ENCODE results near the gene RANBP3L.
"Not testable (repeated sequence)": the region's sequence is repeated elsewhere in the genome, so short reads cannot be mapped to it uniquely, and the experiment has no call there.

Gene RANBP3L

DNA sequence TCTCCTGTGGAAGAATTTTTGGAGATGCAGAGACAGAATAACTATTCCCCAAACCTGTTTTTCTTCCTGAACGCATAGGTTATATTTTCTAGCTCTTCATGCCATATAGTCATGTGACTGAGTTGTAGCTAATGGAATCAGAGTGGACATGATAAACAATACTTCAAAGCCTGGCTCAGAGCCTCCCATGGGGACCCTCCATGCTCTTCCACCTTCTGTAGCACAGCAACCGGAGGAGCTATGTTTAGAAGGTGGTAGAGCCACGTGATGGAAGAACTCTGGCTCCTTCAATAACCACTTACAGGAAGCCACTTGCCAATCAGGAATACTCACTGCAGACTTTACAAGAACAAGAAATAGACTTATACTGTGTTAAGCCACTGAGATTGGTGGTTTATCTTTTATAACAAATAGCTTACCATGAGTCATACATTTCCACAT is 99.2 kb downstream of the RANBP3L start:
- DNase-seq (ENCODE audit: low spot score): no peak
- TF ChIP-seq, protein P1, sequence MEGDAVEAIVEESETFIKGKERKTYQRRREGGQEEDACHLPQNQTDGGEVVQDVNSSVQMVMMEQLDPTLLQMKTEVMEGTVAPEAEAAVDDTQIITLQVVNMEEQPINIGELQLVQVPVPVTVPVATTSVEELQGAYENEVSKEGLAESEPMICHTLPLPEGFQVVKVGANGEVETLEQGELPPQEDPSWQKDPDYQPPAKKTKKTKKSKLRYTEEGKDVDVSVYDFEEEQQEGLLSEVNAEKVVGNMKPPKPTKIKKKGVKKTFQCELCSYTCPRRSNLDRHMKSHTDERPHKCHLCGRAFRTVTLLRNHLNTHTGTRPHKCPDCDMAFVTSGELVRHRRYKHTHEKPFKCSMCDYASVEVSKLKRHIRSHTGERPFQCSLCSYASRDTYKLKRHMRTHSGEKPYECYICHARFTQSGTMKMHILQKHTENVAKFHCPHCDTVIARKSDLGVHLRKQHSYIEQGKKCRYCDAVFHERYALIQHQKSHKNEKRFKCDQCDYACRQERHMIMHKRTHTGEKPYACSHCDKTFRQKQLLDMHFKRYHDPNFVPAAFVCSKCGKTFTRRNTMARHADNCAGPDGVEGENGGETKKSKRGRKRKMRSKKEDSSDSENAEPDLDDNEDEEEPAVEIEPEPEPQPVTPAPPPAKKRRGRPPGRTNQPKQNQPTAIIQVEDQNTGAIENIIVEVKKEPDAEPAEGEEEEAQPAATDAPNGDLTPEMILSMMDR (conservative IDR thresholded peaks at IDR 0.05; ENCODE audit: low read depth): no peak
- CTCF ChIA-PET: interaction anchor here (0.7 kb wide), 1 partner anchor 1426 kb away, joined by 3 read pairs; no protein-coding TSS in a partner anchor
- POLR2A ChIA-PET (ENCODE audit: low non-redundant PET): interaction anchor here (0.6 kb wide), 1 partner anchor 865 kb away, joined by 3 read pairs; no protein-coding TSS in a partner anchor
- no peak overlapping the region for H3K27ac ChIP-seq

DNA sequence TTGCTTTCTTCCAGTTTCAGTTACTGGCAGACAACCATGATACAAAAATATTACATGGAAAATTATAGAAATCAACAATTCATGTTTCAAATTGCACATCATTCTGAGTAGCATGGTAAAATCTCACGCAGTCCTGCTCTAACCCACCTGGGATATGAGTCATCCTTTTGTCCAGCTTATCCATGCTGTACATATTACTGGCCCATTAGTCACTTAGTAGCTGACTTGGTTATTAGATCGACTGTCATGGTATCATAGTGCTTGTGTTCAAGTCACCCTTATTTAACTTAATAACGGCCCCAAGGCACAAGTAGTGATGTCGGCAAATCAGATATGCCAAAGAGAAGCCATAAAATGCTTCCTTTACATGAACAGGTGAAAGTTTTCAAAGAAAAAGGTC is 101.2 kb downstream of the RANBP3L start:
- POLR2A ChIA-PET (ENCODE audit: low non-redundant PET): no interaction called here
- CTCF ChIA-PET: interaction anchor here (0.9 kb wide), 1 partner anchor 41 kb away, joined by 5 read pairs; the partner anchor contains the start of gene NADK2
- H3K27ac ChIP-seq: no peak overlapping the region
- TF ChIP-seq, protein P1 (conservative IDR thresholded peaks at IDR 0.05; ENCODE audit: low read depth): no peak
- peak; percentile 64 for DNase-seq (ENCODE audit: low spot score)

DNA sequence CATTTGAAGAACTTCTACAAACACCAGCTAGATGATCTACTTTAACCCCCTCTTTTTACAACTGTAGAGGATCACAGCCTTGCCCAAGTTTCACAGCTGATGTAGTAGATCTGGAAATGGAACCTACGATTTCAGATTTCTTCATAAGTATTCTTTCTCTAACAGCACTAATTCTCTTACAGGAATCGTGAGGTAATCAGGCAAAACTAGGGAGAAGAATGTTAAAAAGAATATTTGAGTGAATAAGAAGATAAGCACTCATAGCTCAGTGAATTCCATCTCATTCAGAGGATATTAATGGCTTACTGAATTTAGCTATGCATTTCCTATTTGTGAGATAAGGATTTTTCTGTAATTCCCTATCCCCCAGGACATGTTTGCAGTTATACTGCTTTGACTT is 102.1 kb downstream of the RANBP3L start:
- DNase-seq (ENCODE audit: low spot score): no peak
- CTCF ChIA-PET: no interaction called here
- no peak overlapping the region for H3K27ac ChIP-seq
- TF ChIP-seq, protein P1 (conservative IDR thresholded peaks at IDR 0.05; ENCODE audit: low read depth): no peak
- POLR2A ChIA-PET (ENCODE audit: low non-redundant PET): no interaction called here

DNA sequence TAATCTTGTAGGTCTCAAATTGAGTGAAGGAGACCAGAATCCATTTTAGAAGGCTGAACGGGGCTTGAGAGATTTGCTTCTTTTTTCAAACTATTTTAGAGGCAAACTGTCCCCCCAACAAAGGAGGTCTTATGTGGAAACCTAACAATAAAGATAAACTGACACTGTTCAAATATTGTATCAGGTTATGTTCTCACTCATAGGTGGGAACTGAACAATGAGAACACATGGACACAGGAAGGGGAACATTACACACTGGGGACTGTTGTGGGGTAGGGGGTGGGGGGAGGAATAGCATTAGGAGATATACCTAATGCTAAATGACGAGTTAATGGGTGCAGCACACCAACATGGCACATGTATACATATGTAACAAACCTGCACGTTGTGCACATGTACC is 102.9 kb downstream of the RANBP3L start:
- CTCF ChIA-PET; POLR2A ChIA-PET (ENCODE audit: low non-redundant PET); H3K27ac ChIP-seq; DNase-seq (ENCODE audit: low spot score): not testable (repeated sequence)

Data from RWPE1 (cell line).